ENCODE measurements around the gene OR6B2. TPM values are rescaled to one million over a fixed set of nuclear protein-coding genes. Genes with fewer than 3 reads are reported as not detected.

The OR6B2 gene
- polyA plus RNA-seq, 4 donors = not detected

GRCh38 chr2:239984421-239985194 is 45.6 kb downstream of the OR6B2 start:
- DNase-seq (ENCODE audit: low read depth in 4 of 4, low spot score in 2 of 4) = no peak

DNA sequence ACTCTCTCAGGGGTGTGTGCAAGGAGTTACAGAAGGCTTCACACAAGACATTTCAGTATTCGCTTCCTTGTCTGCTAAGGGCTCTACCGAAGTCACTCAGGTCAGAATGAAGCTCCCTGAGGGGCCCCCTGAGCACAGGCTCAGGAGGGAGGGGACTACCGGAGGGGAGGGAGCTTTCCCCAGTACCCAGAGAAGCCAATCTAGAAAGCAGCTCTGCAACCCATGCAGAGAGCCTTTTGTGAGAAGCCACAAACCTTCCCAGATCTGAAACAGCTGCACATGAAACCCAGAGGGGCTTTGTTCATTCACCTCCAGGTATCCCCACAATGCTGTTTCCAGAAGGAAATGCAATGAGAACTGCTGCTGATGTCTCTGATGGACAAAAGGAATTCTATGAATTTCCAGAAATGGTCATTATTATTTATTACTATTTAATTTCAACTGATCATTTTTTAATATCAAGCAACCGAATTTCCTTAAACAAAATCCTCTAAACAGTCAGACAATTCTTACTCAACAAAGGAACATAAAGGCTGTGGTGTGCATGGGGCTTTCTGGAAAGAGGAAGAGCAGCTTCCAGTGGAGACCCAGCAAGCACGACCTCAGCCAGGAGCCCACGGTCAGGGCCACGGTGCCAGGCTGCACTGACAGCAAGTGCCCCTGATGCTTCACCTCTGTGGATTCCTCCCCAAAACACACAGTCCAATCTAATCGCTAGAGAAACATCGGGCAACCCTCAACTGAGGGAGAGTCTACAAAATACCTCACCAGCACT is 47.0 kb downstream of the OR6B2 start:
- DNase-seq (ENCODE audit: low read depth in 4 of 4, low spot score in 2 of 4) = no peak

Other genes with a start within 250 kb of the OR6B2 start
- gene NDUFA10, start 5.1 kb downstream of the OR6B2 start, polyA plus RNA-seq (ENCODE audit: insufficient read length in 4 of 4) = 100 to 1,000 TPM in 3 of 4 donors, 10 to 100 TPM in 1; 98.5 to 137 (median 129) TPM
- not detected for gene OR6B3, start 23.1 kb upstream of the OR6B2 start, polyA plus RNA-seq (ENCODE audit: insufficient read length in 4 of 4)
- gene COPS9, start 105.9 kb upstream of the OR6B2 start, polyA plus RNA-seq (ENCODE audit: insufficient read length in 4 of 4) = 100 to 1,000 TPM in 1 of 4 donors, 10 to 100 TPM in 3; 78.9 to 146 (median 88.8) TPM
- gene OTOS, start 110.2 kb upstream of the OR6B2 start, polyA plus RNA-seq (ENCODE audit: insufficient read length in 4 of 4) = under 1 TPM; 0.21 to 0.55 (median 0.28) TPM